HEK293T (cell line): Measurements from ENCODE around the gene HEPH.
"Not testable (repeated sequence)": the region's sequence is repeated elsewhere in the genome, so short reads cannot be mapped to it uniquely, and the experiment has no call there.

Experiments used
- CTCF ChIA-PET: fragments of 350-600 bp; formaldehyde crosslinking; extraction: SDS; loops from one replicate; lab custom pipeline; 2021; ENCODE audit warnings: antibody characterized with exemption, inconsistent platforms; lab: Yijun Ruan, JAX
- POLR2A ChIA-PET: fragments of 350-600 bp; formaldehyde crosslinking; extraction: SDS; loops from one replicate; lab custom pipeline; 2020; ENCODE audit warnings: antibody characterized with exemption, inconsistent platforms; lab: Yijun Ruan, JAX
- DNase-seq: peaks from one replicate; pipeline ENCODE4 v3.0.0; 2012; ENCODE audit warnings: mixed read lengths; ENCODE audit errors: extremely low spot score
- ARNT ChIP-seq: fragments of 450-650 bp; IDR thresholded peaks from 2 replicates; pipeline ENCODE4 v1.6.1; 2017; ENCODE audit warnings: mild to moderate bottlenecking
- BHLHE40 ChIP-seq: fragments of 450-650 bp; IDR thresholded peaks from 2 replicates; pipeline ENCODE4 v1.6.1; 2016; ENCODE audit warnings: mild to moderate bottlenecking, moderate library complexity, borderline replicate concordance
- CTBP1 ChIP-seq: fragments of 450-650 bp; IDR thresholded peaks from 2 replicates; pipeline ENCODE4 v1.6.1; 2016; ENCODE audit warnings: borderline replicate concordance
- ELF4 ChIP-seq: fragments of 450-650 bp; IDR thresholded peaks from 2 replicates; pipeline ENCODE4 v1.6.1; 2017; ENCODE audit warnings: antibody characterized with exemption
- FOXA1 ChIP-seq: fragments of 450-650 bp; IDR thresholded peaks from 2 replicates; pipeline ENCODE4 v1.6.1; 2016; ENCODE audit warnings: mild to moderate bottlenecking
- FOXK2 ChIP-seq: fragments of 450-650 bp; IDR thresholded peaks from 2 replicates; pipeline ENCODE4 v1.6.1; 2016; ENCODE audit warnings: mild to moderate bottlenecking
- FOXM1 ChIP-seq: fragments of 450-650 bp; IDR thresholded peaks from 2 replicates; pipeline ENCODE4 v1.6.1; 2017; ENCODE audit warnings: mild to moderate bottlenecking, borderline replicate concordance
- HDGF ChIP-seq: fragments of 450-650 bp; IDR thresholded peaks from 2 replicates; pipeline ENCODE4 v1.6.1; 2017; ENCODE audit warnings: antibody characterized with exemption, borderline replicate concordance
- L3MBTL2 ChIP-seq: fragments of 450-650 bp; conservative IDR thresholded peaks from 2 replicates; pipeline ENCODE4 v1.6.1; 2016; ENCODE audit warnings: mild to moderate bottlenecking
- LEF1 ChIP-seq: fragments of 450-650 bp; IDR thresholded peaks from 2 replicates; pipeline ENCODE4 v1.6.1; 2017; ENCODE audit warnings: mild to moderate bottlenecking, borderline replicate concordance
- NFRKB ChIP-seq: fragments of 450-650 bp; IDR thresholded peaks from 2 replicates; pipeline ENCODE4 v1.6.1; 2016; ENCODE audit warnings: mild to moderate bottlenecking, moderate library complexity
- PKNOX1 ChIP-seq: fragments of 450-650 bp; IDR thresholded peaks from 2 replicates; pipeline ENCODE4 v1.6.1; 2016
- SP1 ChIP-seq: fragments of 450-650 bp; IDR thresholded peaks from 2 replicates; pipeline ENCODE4 v1.6.1; 2017
- SUZ12 ChIP-seq: fragments of 450-650 bp; IDR thresholded peaks from 2 replicates; pipeline ENCODE4 v1.6.1; 2016; ENCODE audit warnings: mild to moderate bottlenecking
- TARDBP ChIP-seq: fragments of 450-650 bp; IDR thresholded peaks from 2 replicates; pipeline ENCODE4 v1.6.1; 2016
- ZNF384 ChIP-seq: fragments of 450-650 bp; IDR thresholded peaks from 2 replicates; pipeline ENCODE4 v1.6.1; 2016

The HEPH gene

DNA sequence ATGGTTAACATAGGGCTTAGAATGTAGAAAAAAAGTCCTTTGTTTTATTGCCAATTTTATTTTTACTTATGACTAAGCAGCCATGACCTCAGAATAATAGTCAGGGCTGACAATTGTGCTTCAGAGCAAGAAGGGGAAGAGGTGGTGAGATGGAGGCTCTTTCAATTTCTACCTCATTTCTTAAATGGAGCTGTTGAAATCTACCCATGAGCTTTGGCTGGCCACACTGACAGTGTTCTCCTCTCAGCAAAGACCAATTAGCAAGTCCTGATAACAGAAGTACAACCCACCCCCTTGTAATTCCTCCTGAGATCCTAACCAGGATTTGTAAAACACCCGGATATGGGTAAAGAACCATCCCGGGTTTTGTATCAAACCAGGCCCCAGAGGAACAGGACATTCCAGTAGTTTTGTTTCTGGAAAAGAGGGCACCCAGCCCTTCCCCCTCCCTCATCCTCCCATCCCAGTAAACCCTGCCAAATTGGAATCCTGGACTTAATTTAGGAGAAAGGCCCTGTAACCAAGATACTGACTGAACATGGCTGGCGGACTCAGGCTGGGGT, at the start of gene HEPH:
TSS of gene HEPH (plus strand) at position 399 of the 563 bp plus-strand sequence. CDS start 6,324 bp downstream, outside the sequence.
- TF ChIP-seq ELF4: no peak
- no peak for TF ChIP-seq FOXA1
- no peak for TF ChIP-seq SUZ12
- TF ChIP-seq FOXK2: no peak
- TF ChIP-seq L3MBTL2: no peak
- no peak for TF ChIP-seq TARDBP
- no peak for TF ChIP-seq ZNF384
- no peak for TF ChIP-seq HDGF
- no peak for TF ChIP-seq FOXM1
- no peak for TF ChIP-seq NFRKB
- no peak for TF ChIP-seq SP1
- ChIA-PET POLR2A (no interaction called here), CTCF (no interaction called here)
- DNase-seq: no peak

GRCh38 chrX:66118722-66119121, 45.3 kb upstream of the HEPH start:
- CTCF ChIA-PET, POLR2A ChIA-PET, DNase-seq: not testable (repeated sequence)

- CTCF ChIA-PET, POLR2A ChIA-PET, DNase-seq: not testable (repeated sequence)
Observed at GRCh38 chrX:66121354-66121753, 42.7 kb upstream of the HEPH start.

DNA sequence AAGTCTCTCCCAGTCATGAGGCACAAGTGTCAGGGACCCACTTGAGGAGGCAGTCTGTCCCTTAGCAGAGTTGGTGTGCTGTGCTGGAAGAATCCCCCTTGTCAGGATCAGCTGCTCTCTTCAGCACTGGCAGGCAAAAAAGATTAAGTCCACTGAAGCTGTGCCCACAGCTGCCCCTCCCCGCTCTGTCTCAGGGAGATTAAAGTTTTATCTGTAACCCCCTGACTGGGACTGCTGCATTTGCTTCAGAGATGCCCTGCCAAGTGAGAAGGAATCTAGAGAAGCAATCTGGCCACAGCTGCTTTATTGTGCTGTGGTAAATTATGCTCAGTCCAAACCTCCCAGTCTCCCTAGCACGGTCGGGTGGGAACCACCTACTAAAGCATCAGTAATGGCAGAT, 37.4 kb upstream of the HEPH start:
- TF ChIP-seq ARNT (no peak), FOXM1 (no peak), LEF1 (no peak), ZNF384 (no peak), PKNOX1 (no peak), SP1 (no peak), CTBP1 (no peak), BHLHE40 (no peak), FOXA1 (no peak), HDGF (no peak), L3MBTL2 (no peak), FOXK2 (no peak), NFRKB (no peak), TARDBP (no peak), ELF4 (no peak), SUZ12 (no peak)
- DNase-seq: no peak
- ChIA-PET POLR2A (no interaction called here), CTCF (no interaction called here)

GRCh38 chrX:66130469-66130868, 33.6 kb upstream of the HEPH start:
- CTCF ChIA-PET: no interaction called here
- POLR2A ChIA-PET: no interaction called here
- DNase-seq: no peak
- no peak for TF ChIP-seq SUZ12
- no peak for TF ChIP-seq ARNT
- TF ChIP-seq CTBP1: no peak
- no peak for TF ChIP-seq NFRKB
- TF ChIP-seq ZNF384: no peak
- TF ChIP-seq BHLHE40: no peak
- no peak for TF ChIP-seq SP1
- no peak for TF ChIP-seq FOXK2
- TF ChIP-seq FOXM1: no peak
- TF ChIP-seq PKNOX1: no peak
- TF ChIP-seq ELF4: no peak
- TF ChIP-seq L3MBTL2: no peak
- TF ChIP-seq FOXA1: no peak
- no peak for TF ChIP-seq TARDBP
- TF ChIP-seq LEF1: no peak
- no peak for TF ChIP-seq HDGF

- POLR2A ChIA-PET, CTCF ChIA-PET, DNase-seq: not testable (repeated sequence)
Observed at GRCh38 chrX:66135284-66135683, 28.8 kb upstream of the HEPH start.

DNA sequence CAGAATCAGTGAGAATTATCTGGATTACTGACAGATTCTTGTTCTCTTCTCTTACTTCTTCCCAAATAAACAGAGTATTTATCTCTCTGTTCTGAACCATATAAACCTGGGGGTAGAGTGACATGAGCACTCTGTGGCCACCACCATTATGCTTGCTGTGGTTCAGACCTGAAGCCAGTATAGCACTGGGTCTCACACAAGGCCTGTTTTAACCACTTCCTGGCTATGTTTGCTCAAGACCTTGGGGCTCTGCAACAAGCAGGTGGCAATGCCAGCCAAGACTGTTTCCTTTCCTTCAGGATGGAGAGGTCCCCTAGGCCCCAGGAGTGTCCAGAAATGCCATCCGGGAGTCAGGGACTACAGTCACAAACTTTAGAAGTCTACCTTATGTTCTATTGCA, 21.7 kb upstream of the HEPH start:
- ChIA-PET POLR2A (no interaction called here), CTCF (no interaction called here)
- TF ChIP-seq SP1 (no peak), FOXA1 (no peak), ZNF384 (no peak), PKNOX1 (no peak), CTBP1 (no peak), LEF1 (no peak), ELF4 (no peak), SUZ12 (no peak)
- no peak for DNase-seq

GRCh38 chrX:66144258-66144657, 19.8 kb upstream of the HEPH start:
- no peak for DNase-seq
- POLR2A ChIA-PET: no interaction called here
- no peak for TF ChIP-seq BHLHE40
- TF ChIP-seq FOXA1: no peak
- CTCF ChIA-PET: no interaction called here
